SHP77 (cell line): ENCODE results near the gene ANKS1A.

Source experiments
- DNase-seq, 2 experiments: peaks; one replicate each; lab custom pipeline; 2025; lab: John Stamatoyannopoulos, UW

ANKS1A gene

GRCh38 chr6:35071347-35071994, 182.4 kb downstream of the ANKS1A start:
- no peak for DNase-seq

DNA sequence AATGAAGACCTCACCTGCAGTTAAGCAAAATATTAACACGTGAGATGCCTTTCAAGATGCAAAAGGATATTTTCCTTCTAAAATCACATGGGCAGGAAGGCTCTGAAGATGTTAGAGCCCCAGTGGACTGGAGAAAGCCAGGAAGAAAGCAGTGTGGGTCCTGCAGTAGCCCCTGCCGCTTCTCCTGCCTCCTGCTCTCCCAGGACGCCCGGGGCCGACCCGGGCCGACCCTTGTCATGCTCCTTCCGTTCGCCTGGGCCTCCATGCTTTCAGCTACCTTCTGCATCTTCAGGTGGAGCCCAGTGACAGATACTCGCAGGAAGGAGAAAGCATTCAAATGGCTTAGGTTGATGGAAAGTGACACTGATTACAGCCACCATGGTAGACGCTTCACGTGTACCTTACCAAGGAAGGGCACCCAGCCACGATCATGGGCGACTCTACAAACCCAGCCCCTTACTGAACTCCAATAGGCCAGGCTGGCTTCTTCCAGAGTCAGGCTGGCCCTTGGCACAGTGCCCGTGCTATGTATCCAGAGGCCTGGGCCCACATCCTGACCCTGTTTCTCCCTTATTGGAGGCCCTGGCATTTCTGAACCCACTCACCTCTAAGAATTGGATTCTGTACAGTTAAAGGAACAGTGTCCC, 183.1 kb downstream of the ANKS1A start:
- no peak for DNase-seq

DNA sequence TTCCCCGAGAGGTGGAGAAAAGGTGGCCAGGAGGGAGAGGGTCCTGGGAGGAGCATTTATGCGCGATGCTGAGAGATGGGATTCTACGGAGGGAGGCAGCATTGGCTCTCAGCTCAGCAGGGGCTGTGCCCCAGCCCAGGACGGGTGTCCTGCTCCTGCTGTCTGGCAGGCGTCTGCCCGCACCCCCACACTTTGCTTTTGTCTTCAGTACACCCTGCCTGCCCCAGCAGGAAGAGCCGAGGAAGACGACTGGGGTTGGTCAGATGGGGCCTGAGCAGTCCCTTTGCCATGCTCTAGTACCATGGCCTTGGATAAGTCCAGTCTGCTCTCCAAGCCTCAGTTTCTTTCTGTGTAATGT, 183.6 kb downstream of the ANKS1A start:
- no peak for DNase-seq

DNA sequence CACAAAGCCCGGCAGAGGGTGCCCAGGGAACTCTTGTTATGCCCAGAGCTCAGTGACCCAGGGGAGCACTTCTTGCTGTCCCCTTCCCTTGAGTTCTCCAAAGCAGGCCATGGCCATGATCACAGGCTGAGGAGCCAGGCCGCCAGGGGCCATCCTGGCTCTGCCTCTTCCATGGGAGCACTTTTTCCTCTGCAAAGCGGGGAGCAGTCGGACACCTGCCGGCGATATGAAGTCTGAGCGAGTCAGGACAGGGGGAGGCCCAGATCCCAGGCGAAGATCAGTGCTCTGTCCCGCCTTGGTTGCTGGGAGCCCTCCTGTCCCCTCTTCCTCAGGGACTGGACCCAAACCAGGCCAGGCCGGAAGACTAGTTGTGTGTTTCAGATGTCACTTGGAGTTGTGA, 184.2 kb downstream of the ANKS1A start:
- DNase-seq: no peak

DNA sequence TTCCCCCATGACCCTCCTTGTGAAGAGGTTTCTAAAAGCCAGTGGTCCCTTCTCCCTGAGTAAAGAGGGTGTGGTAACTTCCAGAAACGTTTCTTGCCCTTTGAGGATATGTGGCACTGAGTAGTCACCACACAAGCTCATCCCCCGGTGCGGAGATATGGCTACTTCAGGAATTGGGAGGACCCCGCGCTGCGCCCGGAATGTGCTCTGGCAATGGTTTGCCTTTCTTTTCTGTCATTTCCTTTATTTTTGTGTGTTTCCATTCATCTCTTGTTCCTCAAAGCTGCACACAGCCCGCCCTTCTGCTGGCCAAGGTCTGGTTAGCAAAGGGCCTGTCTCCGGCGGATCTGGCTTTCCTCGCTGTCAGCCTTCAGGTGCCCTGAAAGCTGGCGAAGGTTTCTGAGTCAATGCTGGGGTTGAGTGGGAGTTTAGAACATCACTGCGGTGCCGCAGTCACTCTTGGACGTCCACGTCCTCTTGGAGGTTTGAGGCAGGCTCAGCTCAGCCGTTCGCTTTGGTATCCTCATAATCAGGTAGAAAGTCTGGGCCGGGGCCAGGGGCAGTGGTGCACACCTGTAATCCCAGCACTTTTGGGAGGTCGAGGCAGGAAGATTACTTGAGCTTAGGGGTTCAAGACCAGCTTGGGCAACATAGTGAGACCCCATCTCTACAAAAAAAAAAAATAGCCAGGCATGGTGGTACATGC, 184.9 kb downstream of the ANKS1A start:
- no peak for DNase-seq

- no peak for DNase-seq
Observed at GRCh38 chr6:35076997-35077712, 188.1 kb downstream of the ANKS1A start.

DNA sequence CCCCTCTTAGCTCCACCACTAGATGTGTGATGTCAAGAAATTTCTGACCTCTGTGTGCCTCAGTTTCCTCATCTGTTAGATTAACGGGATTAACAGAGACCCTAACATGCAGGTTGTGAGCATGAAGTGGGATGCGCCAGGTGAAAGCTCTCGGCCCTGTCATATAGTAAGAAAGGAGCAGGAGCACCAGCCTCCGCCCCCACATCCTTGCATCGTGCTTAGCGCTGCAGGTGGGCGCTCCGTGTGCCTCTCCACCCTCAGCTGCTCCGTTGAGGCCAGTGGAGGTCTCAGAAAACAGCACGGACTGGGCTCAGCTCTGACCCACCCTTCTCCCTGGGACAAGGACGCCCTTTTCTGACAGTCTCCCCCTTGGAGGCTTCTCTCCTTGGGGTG, 188.7 kb downstream of the ANKS1A start:
- no peak for DNase-seq

- no peak for DNase-seq
Observed at GRCh38 chr6:35078226-35078850, 189.3 kb downstream of the ANKS1A start.

GRCh38 chr6:35078896-35079295, 189.8 kb downstream of the ANKS1A start:
- no peak for DNase-seq

- DNase-seq: no peak
Observed at GRCh38 chr6:35079311-35080000, 190.4 kb downstream of the ANKS1A start.

- no peak for DNase-seq
Observed at GRCh38 chr6:35080016-35080680, 191.1 kb downstream of the ANKS1A start.

DNA sequence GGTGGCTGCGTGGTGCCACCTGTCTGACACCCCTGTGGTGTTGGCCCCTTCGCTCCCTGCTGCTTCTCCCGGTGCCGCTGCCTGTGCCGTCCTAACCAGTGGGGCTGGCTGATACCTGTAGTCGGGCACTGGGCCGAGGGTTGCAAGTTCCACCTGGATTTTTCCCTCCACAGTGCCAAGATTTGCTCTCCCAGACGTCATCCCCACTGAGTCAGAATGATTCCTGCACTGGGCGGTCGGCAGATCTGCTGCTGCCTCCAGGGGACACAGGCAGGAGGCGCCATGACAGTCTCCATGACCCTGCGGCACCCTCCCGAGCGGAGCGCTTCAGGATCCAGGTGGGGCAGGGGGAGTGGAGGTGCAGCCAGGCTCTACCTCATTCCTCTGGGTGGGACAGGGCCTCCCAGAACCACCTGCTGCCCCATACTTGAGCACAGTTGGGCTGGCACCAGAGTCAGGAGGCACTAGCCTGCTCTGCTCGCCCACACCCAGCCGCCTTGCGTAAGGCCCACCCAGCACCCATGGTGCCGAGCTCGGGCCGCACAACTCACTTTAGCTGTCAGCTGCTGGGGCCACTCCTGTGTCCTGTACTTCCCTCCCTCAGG, 191.9 kb downstream of the ANKS1A start:
- DNase-seq: no peak

GRCh38 chr6:35081426-35081851, 192.4 kb downstream of the ANKS1A start:
- DNase-seq: no peak

DNA sequence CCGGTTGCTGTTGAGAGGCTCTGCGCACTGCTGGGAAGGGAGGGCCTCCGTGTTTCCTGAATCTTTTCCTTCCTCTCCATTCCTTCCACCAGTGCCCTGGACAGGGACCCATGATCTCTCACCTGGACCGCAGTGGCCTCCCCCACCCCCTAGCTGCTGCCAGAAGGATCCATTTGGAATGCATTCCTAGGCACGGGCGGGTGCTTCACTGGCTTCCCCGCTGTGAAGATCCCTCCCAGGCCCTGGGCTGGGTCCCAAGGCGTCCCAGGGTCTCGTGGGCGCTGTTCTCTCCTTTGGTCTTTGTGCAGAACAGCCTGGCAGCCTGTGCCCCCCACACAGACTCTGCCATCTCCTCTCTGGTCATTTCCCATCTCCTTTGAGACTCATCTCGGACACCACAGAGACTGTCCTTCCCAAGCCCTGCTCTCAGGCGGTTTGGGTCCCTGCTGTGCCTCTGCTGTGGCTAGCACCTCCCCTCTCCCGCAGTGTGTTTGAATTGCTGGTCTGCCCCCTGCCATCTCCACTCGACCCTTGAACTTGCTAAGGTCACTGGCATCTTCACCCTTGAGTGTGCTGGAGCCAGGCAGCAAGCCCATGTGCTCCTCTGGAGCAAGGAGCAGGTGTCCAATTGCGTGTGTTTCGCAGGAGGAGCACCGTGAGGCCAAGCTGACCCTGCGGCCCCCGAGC, 193.1 kb downstream of the ANKS1A start:
- DNase-seq: no peak

DNA sequence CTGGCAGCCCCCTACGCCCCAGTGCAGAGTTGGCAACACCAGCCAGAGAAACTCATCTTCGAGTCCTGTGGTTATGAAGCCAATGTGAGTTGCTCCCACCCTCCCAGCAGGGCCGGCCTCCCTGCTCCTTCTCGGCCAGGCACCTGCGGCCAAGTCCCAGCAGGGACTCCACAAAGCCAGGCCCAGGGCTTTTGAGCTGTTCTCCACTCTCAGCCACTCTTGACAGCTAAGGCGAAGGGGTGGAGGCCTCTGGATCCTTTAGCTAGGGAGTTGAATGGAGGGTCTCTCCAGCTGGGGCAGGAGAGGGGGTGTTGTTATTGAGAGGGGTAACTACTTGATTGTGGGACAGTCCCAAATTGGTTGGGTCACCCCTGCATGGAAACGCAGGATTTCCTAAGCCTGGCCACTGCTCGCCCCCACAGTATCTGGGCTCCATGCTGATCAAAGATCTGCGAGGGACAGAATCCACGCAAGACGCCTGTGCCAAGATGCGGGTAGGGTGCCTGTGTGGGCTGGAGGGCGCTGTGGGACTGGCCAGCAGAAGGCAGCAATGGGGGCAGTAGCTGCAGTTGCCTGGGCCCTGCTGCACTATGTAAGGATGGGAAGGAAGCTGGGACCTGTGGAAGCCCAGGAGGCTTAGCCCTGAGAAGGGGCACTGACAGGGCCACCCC, 193.8 kb downstream of the ANKS1A start:
- DNase-seq: no peak

DNA sequence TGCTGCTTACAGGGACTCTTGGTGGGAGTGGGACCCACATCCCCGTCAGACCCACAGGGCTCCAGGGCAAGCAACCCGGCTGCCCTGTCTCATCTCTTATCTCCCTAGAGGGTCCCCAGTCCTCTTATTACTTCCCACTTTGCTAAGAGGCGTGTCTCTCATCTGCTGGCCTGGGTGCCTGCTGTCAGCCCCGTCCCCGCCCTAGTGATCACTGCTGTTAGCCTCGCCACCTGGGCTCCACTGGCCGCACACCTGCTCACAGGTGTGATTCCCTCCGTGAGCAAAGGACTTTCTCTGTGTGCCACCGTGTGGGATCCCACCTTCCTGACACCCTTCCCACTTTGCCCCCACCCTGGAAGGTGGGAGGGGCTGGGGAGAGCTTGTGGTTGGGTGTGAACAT, 194.5 kb downstream of the ANKS1A start:
- no peak for DNase-seq

GRCh38 chr6:35084041-35084491, 195.0 kb downstream of the ANKS1A start:
- no peak for DNase-seq

- DNase-seq: no peak
Observed at GRCh38 chr6:35084511-35085203, 195.6 kb downstream of the ANKS1A start.
